Body of pancreas (tissue), 4 donors: ENCODE data around the gene LMBR1L. TPM values are rescaled to one million over a fixed set of nuclear protein-coding genes. Genes with fewer than 3 reads are reported as not detected.

ENCODE experiments used
- ATAC-seq: fragments of 150-250 bp; one replicate; pipeline ENCODE4 v1.9.1; 2016
- DNase-seq, 4 donors: peaks; one replicate each; pipeline ENCODE4 v3.0.0-alpha.2; 2019
- H3K27ac ChIP-seq, 4 donors: fragments of 200-600 bp; sonication (generic); 1 replicate in 3 of 4; 2 replicates in 1 of 4; pipeline versions ENCODE4 v1.5.1 to v1.6.1; 2016 to 2019; ENCODE audit warnings: mild to moderate bottlenecking in 1 of 4, mixed read lengths in 1 of 4, moderate library complexity in 1 of 4
- H3K27me3 ChIP-seq, 2 donors: fragments of 200-600 bp; sonication (generic); one replicate each; pipeline ENCODE4 v1.6.0; 2016; ENCODE audit warnings: mild to moderate bottlenecking in 1 of 2
- H3K36me3 ChIP-seq, 2 donors: fragments of 200-600 bp; sonication (generic); replicated peaks in 1 of 2; 2 replicates each; pipeline ENCODE4 v1.5.1; 2016; ENCODE audit warnings: low read depth in 2 of 2; ENCODE audit not compliant: insufficient read depth in 1 of 2
- H3K4me1 ChIP-seq: fragments of 200-600 bp; sonication (generic); one replicate; pipeline ENCODE4 v1.6.0; 2016
- H3K4me3 ChIP-seq, 2 donors: fragments of 200-600 bp; sonication (generic); 1 replicate in 1 of 2; 2 replicates in 1 of 2; pipeline ENCODE4 v1.5.1; 2016 to 2019
- H3K9me3 ChIP-seq, 3 donors: fragments of 200-600 bp; sonication (generic); 1 replicate in 2 of 3; 2 replicates in 1 of 3; pipeline ENCODE4 v1.5.1; 2016
- POLR2A ChIP-seq, 3 donors: fragments of 450-650 bp; IDR thresholded peaks; one replicate each; pipeline ENCODE4 v1.6.1; 2016; ENCODE audit warnings: antibody characterized with exemption in 3 of 3, mild to moderate bottlenecking in 2 of 3
- WGBS, 2 donors: methylation state at CpG; one replicate each; pipeline ENCODE4 v1.1.5; 2017; 5-methylcytosine and 5-hydroxymethylcytosine counted together
- intact Hi-C: fragments of 100-400 bp; cut with DNase I; formaldehyde crosslinking; loops from one replicate; pipeline ENCODE4 v1.15.1; 2023
- total RNA-seq, 2 donors: library from RNA; depleted of rRNA; stranded (reverse); fragments of >200 nt; gene quantifications; one replicate each; pipeline ENCODE4 v1.1.0, GENCODE V29; 2016
- TF ChIP-seq, protein P1 (sequence below), 7 experiments: fragments of 450-650 bp in 4 of 7; fragments of 200-600 bp in 3 of 7; sonication (generic) in 3 of 7; IDR thresholded peaks; one replicate each; pipeline ENCODE4 v1.5.1; 2016 to 2019; ENCODE audit warnings: antibody characterized with exemption in 7 of 7

Gene LMBR1L
- total RNA-seq, 2 donors from 2014 or later, result 40.7 to 53.7 TPM

DNA sequence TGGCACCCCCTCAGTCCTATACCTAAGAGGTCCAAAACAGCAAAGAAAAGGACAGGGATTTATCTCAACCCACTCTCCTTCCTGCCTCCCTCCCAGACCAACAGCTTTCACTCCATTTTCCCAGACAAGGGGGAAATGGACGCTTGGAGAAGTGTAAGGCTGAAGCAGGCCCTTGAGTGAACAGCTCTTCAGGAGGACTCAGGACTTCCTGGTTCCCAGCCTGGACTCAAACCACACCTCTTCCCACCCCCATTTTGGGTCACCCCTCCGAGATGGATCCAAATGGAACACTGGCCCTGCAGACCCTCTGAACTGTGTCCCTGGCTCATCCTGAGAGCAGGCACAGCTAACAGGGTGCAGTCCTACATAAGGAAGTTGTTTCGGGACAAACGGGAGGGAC is 52.8 kb downstream of the LMBR1L start:
- Histone ChIP-seq H3K27me3 (no peaks in the 10 kb centered on the region), H3K9me3 (no peaks in the 10 kb centered on the region), H3K4me3 (peak overlapping the region in 1 of 2 donors; percentile 87), H3K4me1 (peaks cover 58% of the 10 kb centered on the region), H3K27ac (peak overlapping the region in 3 of 4 donors; percentile 84 to 97 (median 97)), H3K36me3 (peaks cover 0 to 10% of the 10 kb centered on the region in 2 donors)
- no peak for TF ChIP-seq POLR2A (IDR thresholded peaks at IDR 0.05)
- TF ChIP-seq, protein P1, sequence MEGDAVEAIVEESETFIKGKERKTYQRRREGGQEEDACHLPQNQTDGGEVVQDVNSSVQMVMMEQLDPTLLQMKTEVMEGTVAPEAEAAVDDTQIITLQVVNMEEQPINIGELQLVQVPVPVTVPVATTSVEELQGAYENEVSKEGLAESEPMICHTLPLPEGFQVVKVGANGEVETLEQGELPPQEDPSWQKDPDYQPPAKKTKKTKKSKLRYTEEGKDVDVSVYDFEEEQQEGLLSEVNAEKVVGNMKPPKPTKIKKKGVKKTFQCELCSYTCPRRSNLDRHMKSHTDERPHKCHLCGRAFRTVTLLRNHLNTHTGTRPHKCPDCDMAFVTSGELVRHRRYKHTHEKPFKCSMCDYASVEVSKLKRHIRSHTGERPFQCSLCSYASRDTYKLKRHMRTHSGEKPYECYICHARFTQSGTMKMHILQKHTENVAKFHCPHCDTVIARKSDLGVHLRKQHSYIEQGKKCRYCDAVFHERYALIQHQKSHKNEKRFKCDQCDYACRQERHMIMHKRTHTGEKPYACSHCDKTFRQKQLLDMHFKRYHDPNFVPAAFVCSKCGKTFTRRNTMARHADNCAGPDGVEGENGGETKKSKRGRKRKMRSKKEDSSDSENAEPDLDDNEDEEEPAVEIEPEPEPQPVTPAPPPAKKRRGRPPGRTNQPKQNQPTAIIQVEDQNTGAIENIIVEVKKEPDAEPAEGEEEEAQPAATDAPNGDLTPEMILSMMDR (IDR thresholded peaks at IDR 0.05), result no peak
- DNase-seq (no peak), ATAC-seq (no peak)
- intact Hi-C loops, result no loop called here
- WGBS, 2 donors, result 0% methylated on average over 4 of the region's 4 CpGs

DNA sequence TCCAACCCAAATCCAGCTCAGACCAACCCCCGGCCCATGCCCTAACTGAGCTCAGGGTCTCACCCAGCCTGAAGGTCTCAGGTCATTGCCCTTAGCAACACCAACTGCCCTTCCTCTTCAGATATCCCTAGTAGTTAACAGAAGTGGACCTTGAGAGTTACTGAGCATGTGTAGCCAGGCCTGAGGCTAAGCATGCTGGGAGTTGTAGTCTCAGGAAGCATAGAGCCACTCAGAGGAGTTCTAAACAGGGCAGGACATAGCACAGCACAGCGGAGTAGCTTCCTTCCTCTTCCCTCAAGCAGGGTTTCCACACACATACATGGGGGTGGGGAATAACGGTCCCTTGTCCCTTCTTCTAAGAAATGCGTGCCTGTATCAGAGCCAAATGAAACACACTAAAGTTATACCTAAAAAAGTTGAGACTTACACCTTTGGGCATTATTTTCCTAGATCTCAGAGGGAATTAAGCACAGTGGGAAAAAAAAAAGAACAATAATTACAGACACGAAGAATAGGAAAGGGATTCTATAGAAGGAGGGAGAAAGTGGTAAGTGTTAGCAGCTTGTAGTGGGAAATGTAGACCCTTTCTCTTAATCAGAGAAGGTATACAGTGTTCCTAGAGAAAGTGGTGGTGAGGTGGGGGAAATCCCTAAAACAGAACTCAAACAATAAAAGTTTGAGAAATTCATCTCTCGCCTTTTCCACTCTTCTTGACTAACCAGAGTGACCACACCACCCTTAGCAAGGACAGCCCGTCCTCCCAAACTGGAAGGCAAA is 54.5 kb downstream of the LMBR1L start:
- H3K4me3 ChIP-seq, result no peak overlapping the region
- intact Hi-C loops, result no loop called here
- TF ChIP-seq POLR2A (IDR thresholded peaks at IDR 0.05), result no peak
- TF ChIP-seq, protein P1 (IDR thresholded peaks at IDR 0.05), result no peak
- 39 to 50% methylated on average over 7 of the region's 7 CpGs for whole genome bisulfite sequencing, 2 donors
- peaks cover 4 to 23% of the 10 kb centered on the region in 2 donors for H3K36me3 ChIP-seq
- H3K27ac ChIP-seq, result peak overlapping the region in 2 of 4 donors; percentile 3 to 36
- peak; percentile 46 to 85 (median 64) for DNase-seq
- no peaks in the 10 kb centered on the region for H3K27me3 ChIP-seq
- peaks cover 52% of the 10 kb centered on the region for H3K4me1 ChIP-seq
- no peaks in the 10 kb centered on the region for H3K9me3 ChIP-seq
- peak; percentile 21 for ATAC-seq

DNA sequence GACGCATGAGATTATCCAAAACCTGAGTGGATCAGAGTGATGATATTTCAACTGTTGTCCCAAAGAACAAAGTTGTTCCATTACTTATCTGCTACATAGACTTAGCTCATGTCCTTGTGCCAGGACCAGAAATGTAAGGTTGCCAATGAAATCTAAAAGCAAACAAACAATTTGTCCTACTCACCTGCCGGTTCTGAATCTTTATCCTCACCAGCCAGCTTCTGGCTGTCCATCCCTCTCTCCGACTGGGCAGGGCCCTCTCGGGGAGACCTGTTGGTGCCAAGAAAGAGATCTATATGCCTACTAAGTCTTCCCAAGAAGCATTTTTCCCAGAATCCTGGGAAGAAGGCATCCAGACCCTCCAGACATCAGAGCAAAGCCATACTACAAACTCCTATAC is 55.6 kb downstream of the LMBR1L start:
- 18 to 30% methylated on average over 4 of the region's 4 CpGs for WGBS, 2 donors
- ATAC-seq (no peak), DNase-seq (no peak)
- TF ChIP-seq, protein P1 (IDR thresholded peaks at IDR 0.05), result no peak
- no peak for TF ChIP-seq POLR2A (IDR thresholded peaks at IDR 0.05)
- no peak overlapping the region for H3K4me3 ChIP-seq
- no peaks in the 10 kb centered on the region for H3K9me3 ChIP-seq
- peaks cover 50% of the 10 kb centered on the region for H3K4me1 ChIP-seq
- H3K36me3 ChIP-seq, result peaks cover 4 to 33% of the 10 kb centered on the region in 2 donors
- H3K27ac ChIP-seq, result peak overlapping the region in 2 of 4 donors; percentile 9 to 22
- intact Hi-C loops, result no loop called here
- no peaks in the 10 kb centered on the region for H3K27me3 ChIP-seq

DNA sequence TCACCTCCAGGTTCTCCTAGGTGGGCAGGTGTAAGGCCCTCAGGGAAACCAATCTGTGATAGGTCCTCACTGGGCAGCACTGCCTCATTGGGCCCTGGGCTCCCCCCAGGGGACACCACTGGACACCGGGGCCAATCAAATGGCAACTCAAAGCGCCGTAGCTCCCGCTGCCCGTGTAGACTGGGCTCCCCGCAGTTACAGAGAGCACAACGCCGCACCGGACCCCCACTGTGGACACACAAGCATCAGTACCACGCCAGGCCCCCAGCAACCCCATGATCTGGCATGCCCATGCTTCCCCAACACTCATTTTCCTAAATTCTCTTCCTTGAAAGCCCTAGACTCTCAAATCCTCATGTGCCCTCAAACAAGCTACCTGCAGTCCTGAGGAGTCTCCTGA is 56.1 kb downstream of the LMBR1L start:
- no peaks in the 10 kb centered on the region for H3K27me3 ChIP-seq
- H3K27ac ChIP-seq, result peak overlapping the region in 3 of 4 donors; percentile 12 to 22 (median 16)
- ATAC-seq (no peak), DNase-seq (no peak)
- peaks cover 4 to 37% of the 10 kb centered on the region in 2 donors for H3K36me3 ChIP-seq
- peaks cover 50% of the 10 kb centered on the region for H3K4me1 ChIP-seq
- intact Hi-C loops, result no loop called here
- WGBS, 2 donors, result 86 to 90% methylated on average over 10 of the region's 10 CpGs
- H3K4me3 ChIP-seq, result no peak overlapping the region
- TF ChIP-seq POLR2A (IDR thresholded peaks at IDR 0.05), result no peak
- TF ChIP-seq, protein P1 (IDR thresholded peaks at IDR 0.05), result no peak
- H3K9me3 ChIP-seq, result no peaks in the 10 kb centered on the region
